Hepatocyte (in vitro differentiated cells): Measurements from ENCODE around the gene BCAS3. TPM values are rescaled to one million over a fixed set of nuclear protein-coding genes. Genes with fewer than 3 reads are reported as not detected.

Experiments
- DNase-seq: peaks from one replicate; pipeline ENCODE4 v3.0.0-alpha.2; 2016; ENCODE audit warnings: low spot score
- H2AFZ ChIP-seq: fragments of 200-600 bp; sonication (generic); 2 replicates; pipeline ENCODE4 v1.6.0; 2016; ENCODE audit warnings: antibody characterized with exemption, mild to moderate bottlenecking
- H3K27ac ChIP-seq: fragments of 200-600 bp; sonication (generic); 2 replicates; pipeline ENCODE4 v1.5.1; 2016; ENCODE audit warnings: mild to moderate bottlenecking
- H3K27me3 ChIP-seq: fragments of 200-600 bp; sonication (generic); 2 replicates; pipeline ENCODE4 v1.6.1; 2016
- H3K36me3 ChIP-seq: fragments of 200-600 bp; sonication (generic); replicated peaks from 2 replicates; pipeline ENCODE4 v1.5.1; 2016; ENCODE audit warnings: low read depth; ENCODE audit not compliant: insufficient read depth
- H3K4me1 ChIP-seq: fragments of 200-600 bp; sonication (generic); 2 replicates; pipeline ENCODE4 v1.5.1; 2016; ENCODE audit warnings: mild to moderate bottlenecking, moderate library complexity; ENCODE audit not compliant: insufficient read depth
- H3K4me2 ChIP-seq: fragments of 200-600 bp; sonication (generic); 2 replicates; pipeline ENCODE4 v1.6.0; 2016
- H3K4me3 ChIP-seq: fragments of 200-600 bp; sonication (generic); 2 replicates; pipeline ENCODE4 v1.5.1; 2016; ENCODE audit warnings: mild to moderate bottlenecking
- H3K79me2 ChIP-seq: fragments of 200-600 bp; sonication (generic); 2 replicates; pipeline ENCODE4 v1.6.0; 2017; ENCODE audit warnings: mild to moderate bottlenecking
- H3K9me2 ChIP-seq: fragments of 200-600 bp; sonication (generic); replicated peaks from 2 replicates; pipeline ENCODE4 v1.6.0; 2017; ENCODE audit warnings: mild to moderate bottlenecking; ENCODE audit not compliant: insufficient read depth
- H3K9me3 ChIP-seq: fragments of 200-600 bp; sonication (generic); 2 replicates; pipeline ENCODE4 v1.5.1; 2016; ENCODE audit warnings: low read depth, mild to moderate bottlenecking
- H4K20me1 ChIP-seq: fragments of 200-600 bp; sonication (generic); 2 replicates; pipeline ENCODE4 v1.6.0; 2016; ENCODE audit warnings: mild to moderate bottlenecking; ENCODE audit not compliant: insufficient read depth, poor library complexity, severe bottlenecking
- EZH2 ChIP-seq: fragments of 200-600 bp; sonication (generic); IDR thresholded peaks from 2 replicates; pipeline ENCODE4 v1.6.1; 2016; ENCODE audit warnings: antibody characterized with exemption, mild to moderate bottlenecking, borderline replicate concordance
- EZH2phosphoT487 ChIP-seq: fragments of 200-600 bp; sonication (generic); IDR thresholded peaks from one replicate; pipeline ENCODE4 v1.6.1; 2018; ENCODE audit warnings: antibody characterized with exemption, mild to moderate bottlenecking, low read depth, moderate library complexity; ENCODE audit not compliant: unreplicated experiment, severe bottlenecking
- WGBS: methylation state at CpG from one replicate; pipeline ENCODE4 v1.1.6; 2016; ENCODE audit warnings: low lambda C conversion rate; ENCODE audit errors: missing lambda C conversion rate; 5-methylcytosine and 5-hydroxymethylcytosine counted together
- polyA plus RNA-seq: library from polyadenylated mRNA; unstranded; fragments of >200 nt; fragmentation: Nextera tagmentation; extraction: Ambion mirVana; gene quantifications from 2 replicates; pipeline ENCODE4 v1.2.1, GENCODE V29; 2016
- total RNA-seq: library from RNA; depleted of rRNA; stranded (reverse); fragments of >200 nt; gene quantifications from 2 replicates; pipeline ENCODE4 v1.2.3, GENCODE V29; 2014
- TF ChIP-seq, protein P1 (sequence below): fragments of 200-600 bp; sonication (generic); IDR thresholded peaks from 2 replicates; pipeline ENCODE4 v1.5.1; 2016; ENCODE audit warnings: antibody characterized with exemption, mild to moderate bottlenecking; ENCODE audit not compliant: poor library complexity

BCAS3 gene
- total and polyA plus RNA-seq, 2 experiments from 2014 or later: 16.5 to 58.8 TPM

DNA sequence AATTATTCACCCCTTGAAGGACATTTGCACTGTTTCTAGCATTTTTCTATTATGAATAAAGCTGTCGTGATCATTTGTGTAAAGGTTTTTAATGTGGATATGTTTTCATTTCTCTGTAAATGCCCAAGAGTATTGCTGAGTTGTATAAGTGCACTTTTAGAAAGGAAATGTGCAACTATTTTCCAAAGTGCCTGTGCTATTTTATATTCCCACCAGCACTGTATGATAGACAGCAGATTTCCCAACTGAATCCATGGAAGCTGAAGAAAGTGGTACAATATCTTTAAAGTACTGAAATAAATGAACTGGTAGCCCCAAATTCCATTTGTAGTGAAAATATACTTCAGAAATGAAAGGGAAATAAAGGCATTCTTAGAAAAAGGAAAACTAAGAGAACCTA, 238.4 kb downstream of the BCAS3 start:
- Histone ChIP-seq H3K9me2 (no peaks in the 10 kb centered on the region), H2AFZ (no peak overlapping the region), H3K79me2 (no peaks in the 10 kb centered on the region), H3K9me3 (peaks cover 6% of the 10 kb centered on the region), H3K27ac (no peak overlapping the region), H3K36me3 (no peaks in the 10 kb centered on the region), H3K4me1 (no peaks in the 10 kb centered on the region), H3K27me3 (no peaks in the 10 kb centered on the region), H4K20me1 (no peaks in the 10 kb centered on the region), H3K4me3 (no peak overlapping the region), H3K4me2 (no peak overlapping the region)
- TF ChIP-seq, protein P1, sequence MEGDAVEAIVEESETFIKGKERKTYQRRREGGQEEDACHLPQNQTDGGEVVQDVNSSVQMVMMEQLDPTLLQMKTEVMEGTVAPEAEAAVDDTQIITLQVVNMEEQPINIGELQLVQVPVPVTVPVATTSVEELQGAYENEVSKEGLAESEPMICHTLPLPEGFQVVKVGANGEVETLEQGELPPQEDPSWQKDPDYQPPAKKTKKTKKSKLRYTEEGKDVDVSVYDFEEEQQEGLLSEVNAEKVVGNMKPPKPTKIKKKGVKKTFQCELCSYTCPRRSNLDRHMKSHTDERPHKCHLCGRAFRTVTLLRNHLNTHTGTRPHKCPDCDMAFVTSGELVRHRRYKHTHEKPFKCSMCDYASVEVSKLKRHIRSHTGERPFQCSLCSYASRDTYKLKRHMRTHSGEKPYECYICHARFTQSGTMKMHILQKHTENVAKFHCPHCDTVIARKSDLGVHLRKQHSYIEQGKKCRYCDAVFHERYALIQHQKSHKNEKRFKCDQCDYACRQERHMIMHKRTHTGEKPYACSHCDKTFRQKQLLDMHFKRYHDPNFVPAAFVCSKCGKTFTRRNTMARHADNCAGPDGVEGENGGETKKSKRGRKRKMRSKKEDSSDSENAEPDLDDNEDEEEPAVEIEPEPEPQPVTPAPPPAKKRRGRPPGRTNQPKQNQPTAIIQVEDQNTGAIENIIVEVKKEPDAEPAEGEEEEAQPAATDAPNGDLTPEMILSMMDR: no peak
- TF ChIP-seq EZH2phosphoT487 (no peak), EZH2 (no peak)
- DNase-seq: no peak
- WGBS: 100% methylated on average over 1 of the region's 1 CpG

DNA sequence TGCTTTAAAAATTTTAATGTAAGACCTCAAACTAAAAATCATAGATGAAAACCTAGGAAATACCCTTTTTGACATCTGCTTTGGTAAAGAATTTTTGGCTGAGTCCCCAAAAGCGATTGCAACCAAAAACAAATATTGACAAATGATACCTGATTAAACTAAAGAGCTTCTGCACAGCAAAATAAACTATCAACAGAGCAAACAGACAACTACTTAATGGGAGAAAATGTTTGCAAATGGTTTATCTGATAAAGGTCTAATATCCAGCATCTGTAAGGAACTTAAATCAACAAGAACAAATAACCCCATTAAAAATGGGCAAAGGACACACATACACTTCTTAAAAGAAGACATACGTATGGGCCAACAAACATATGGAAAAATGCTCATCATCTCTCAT, 242.5 kb downstream of the BCAS3 start:
- peaks cover 6% of the 10 kb centered on the region for H3K9me3 ChIP-seq
- H3K79me2 ChIP-seq: no peaks in the 10 kb centered on the region
- DNase-seq: no peak
- H3K27me3 ChIP-seq: no peaks in the 10 kb centered on the region
- H3K36me3 ChIP-seq: no peaks in the 10 kb centered on the region
- H3K27ac ChIP-seq: no peak overlapping the region
- no peak overlapping the region for H3K4me2 ChIP-seq
- H4K20me1 ChIP-seq: no peaks in the 10 kb centered on the region
- no peak overlapping the region for H2AFZ ChIP-seq
- WGBS: 70% methylated on average over 2 of the region's 2 CpGs
- no peaks in the 10 kb centered on the region for H3K4me1 ChIP-seq
- TF ChIP-seq, protein P1: no peak
- TF ChIP-seq EZH2 (no peak), EZH2phosphoT487 (no peak)
- H3K9me2 ChIP-seq: peaks cover 4% of the 10 kb centered on the region
- no peak overlapping the region for H3K4me3 ChIP-seq

DNA sequence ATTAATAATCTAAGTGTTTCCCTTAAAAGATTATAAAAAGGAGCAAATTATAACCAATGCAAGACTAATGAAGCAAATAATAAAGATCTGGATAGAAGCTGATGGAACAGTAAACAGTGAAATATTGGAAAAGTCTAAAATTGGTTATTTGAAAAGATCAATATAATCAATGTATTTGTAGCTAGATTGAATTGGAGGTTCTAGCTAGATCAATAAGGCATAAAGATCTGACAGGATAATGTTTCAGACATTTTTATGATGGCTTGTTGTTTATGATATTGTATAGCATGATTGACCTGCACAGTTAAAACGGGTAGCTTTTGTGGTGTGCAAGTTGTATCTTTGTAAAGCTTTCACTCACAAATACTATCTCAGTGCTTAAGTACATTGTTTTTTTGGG, 245.3 kb downstream of the BCAS3 start:
- no peaks in the 10 kb centered on the region for H3K9me3 ChIP-seq
- H3K4me3 ChIP-seq: no peak overlapping the region
- no peaks in the 10 kb centered on the region for H3K36me3 ChIP-seq
- no peak for TF ChIP-seq EZH2
- TF ChIP-seq EZH2phosphoT487: no peak
- TF ChIP-seq, protein P1: no peak
- no peak overlapping the region for H2AFZ ChIP-seq
- H3K27me3 ChIP-seq: no peaks in the 10 kb centered on the region
- H3K27ac ChIP-seq: no peak overlapping the region
- no peak overlapping the region for H3K4me2 ChIP-seq
- DNase-seq: no peak
- H3K79me2 ChIP-seq: no peaks in the 10 kb centered on the region
- no peaks in the 10 kb centered on the region for H4K20me1 ChIP-seq
- 57% methylated on average over 1 of the region's 1 CpG for WGBS
- H3K4me1 ChIP-seq: no peaks in the 10 kb centered on the region
- H3K9me2 ChIP-seq: peaks cover 4% of the 10 kb centered on the region
